ENCODE data around the gene FGD4. TPM values are rescaled to one million over a fixed set of nuclear protein-coding genes. Genes with fewer than 3 reads are reported as not detected.

Gene FGD4
- 10 to 100 TPM; 13.8 to 34.6 (median 20.8) TPM for total RNA-seq

- TF ChIP-seq POLR2A (IDR thresholded peaks at IDR 0.05) = peak; percentile 49 to 65
- TF ChIP-seq CTCF (IDR thresholded peaks at IDR 0.05) = peak in 3 of 4 experiments; percentile 24 to 37 (median 33)
- no peaks in the 10 kb centered on the region for H3K27me3 ChIP-seq
- intact Hi-C loops (cut with DNase I; ENCODE audit: low total_unique reads) = no loop called here
- H3K9me3 ChIP-seq = no peaks in the 10 kb centered on the region
- no peaks in the 10 kb centered on the region for H3K36me3 ChIP-seq
- H3K4me1 ChIP-seq = no peaks in the 10 kb centered on the region
- H3K4me3 ChIP-seq = peak within 1 kb of the TSS; percentile 42 to 67
- peak; percentile 61 to 74 for DNase-seq
- H3K27ac ChIP-seq = peak within 1 kb of the TSS; percentile 27 to 57
Measured at GRCh38 chr12:32399370-32400113, at the start of gene FGD4. TSS of gene FGD4 (plus strand) at chr12:32399558.

- intact Hi-C loops (cut with DNase I; ENCODE audit: low total_unique reads) = no loop called here
- no peaks in the 10 kb centered on the region for H3K36me3 ChIP-seq
- no peak overlapping the region for H3K27ac ChIP-seq
- no peak overlapping the region for H3K4me3 ChIP-seq
- no peaks in the 10 kb centered on the region for H3K9me3 ChIP-seq
- no peak for TF ChIP-seq CTCF (IDR thresholded peaks at IDR 0.05)
- TF ChIP-seq POLR2A (IDR thresholded peaks at IDR 0.05) = no peak
- H3K4me1 ChIP-seq = no peaks in the 10 kb centered on the region
- no peak for DNase-seq
- H3K27me3 ChIP-seq = no peaks in the 10 kb centered on the region
Measured at GRCh38 chr12:32353540-32353939, 45.8 kb upstream of the FGD4 start.

GRCh38 chr12:32357601-32358249 lies 41.6 kb upstream of the FGD4 start:
- intact Hi-C loops (cut with DNase I; ENCODE audit: low total_unique reads) = no loop called here
- H3K36me3 ChIP-seq = no peaks in the 10 kb centered on the region
- no peak overlapping the region for H3K4me3 ChIP-seq
- H3K9me3 ChIP-seq = no peaks in the 10 kb centered on the region
- DNase-seq = no peak
- H3K27ac ChIP-seq = no peak overlapping the region
- TF ChIP-seq POLR2A (IDR thresholded peaks at IDR 0.05) (no peak), CTCF (IDR thresholded peaks at IDR 0.05) (no peak)
- H3K27me3 ChIP-seq = no peaks in the 10 kb centered on the region
- no peaks in the 10 kb centered on the region for H3K4me1 ChIP-seq

GRCh38 chr12:32360956-32361355 lies 38.4 kb upstream of the FGD4 start:
- Histone ChIP-seq H3K27me3 (no peaks in the 10 kb centered on the region), H3K4me3 (no peak overlapping the region), H3K27ac (no peak overlapping the region), H3K4me1 (no peaks in the 10 kb centered on the region), H3K9me3 (no peaks in the 10 kb centered on the region), H3K36me3 (no peaks in the 10 kb centered on the region)
- TF ChIP-seq POLR2A (IDR thresholded peaks at IDR 0.05) = no peak
- no peak for TF ChIP-seq CTCF (IDR thresholded peaks at IDR 0.05)
- no peak for DNase-seq
- intact Hi-C loops (cut with DNase I; ENCODE audit: low total_unique reads) = no loop called here

GRCh38 chr12:32362892-32363291 lies 36.5 kb upstream of the FGD4 start:
- intact Hi-C loops (cut with DNase I; ENCODE audit: low total_unique reads) = no loop called here
- Histone ChIP-seq H3K36me3 (no peaks in the 10 kb centered on the region), H3K4me3 (no peak overlapping the region), H3K9me3 (no peaks in the 10 kb centered on the region), H3K27me3 (no peaks in the 10 kb centered on the region), H3K4me1 (no peaks in the 10 kb centered on the region), H3K27ac (no peak overlapping the region)
- TF ChIP-seq CTCF (IDR thresholded peaks at IDR 0.05) (no peak), POLR2A (IDR thresholded peaks at IDR 0.05) (no peak)
- DNase-seq = no peak
